ENCODE data around the gene RABL2A. TPM values are rescaled to one million over a fixed set of nuclear protein-coding genes. Genes with fewer than 3 reads are reported as not detected.
A peak's percentile ranks its signal among the peaks of the same experiment; 100 is the strongest.
"Not testable (repeated sequence)": the region's sequence is repeated elsewhere in the genome, so short reads cannot be mapped to it uniquely, and the experiment has no call there.

Gene RABL2A
- total RNA-seq, 2 experiments from 2014 or later = 9.2 TPM

GRCh38 chr2:113632849-113633345 is 5.8 kb downstream of the RABL2A start:
- H3K36me3 Mint-ChIP-seq (ENCODE audit: low read depth); H3K4me1 Mint-ChIP-seq (ENCODE audit: low read depth); H3K27ac Mint-ChIP-seq; intact Hi-C loops (cut with micrococcal nuclease); H3K9me3 Mint-ChIP-seq; CTCF ChIA-PET; H3K4me3 Mint-ChIP-seq; H3K27me3 Mint-ChIP-seq (ENCODE audit: low read depth); DNase-seq: not testable (repeated sequence)

DNA sequence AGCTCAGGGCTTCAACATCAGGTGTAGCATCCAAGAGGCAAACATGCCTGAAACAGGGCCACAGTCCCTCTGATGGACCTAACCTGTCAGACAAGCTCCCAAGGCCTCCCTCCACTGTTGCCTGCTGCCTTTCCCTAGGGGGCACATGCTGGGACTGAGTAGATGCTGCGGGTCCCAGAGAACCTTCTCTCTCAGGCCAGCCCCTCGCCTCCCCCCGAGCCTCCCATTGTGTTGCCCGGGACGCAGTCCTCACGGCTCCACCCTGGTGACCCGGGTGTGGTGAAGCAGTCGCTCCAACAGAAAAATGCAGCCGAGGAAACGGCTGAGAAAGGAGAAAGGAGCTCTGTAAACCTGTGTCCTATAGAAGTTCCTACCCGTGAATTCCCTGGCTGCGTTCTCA is 8.3 kb downstream of the RABL2A start:
- intact Hi-C loops (cut with micrococcal nuclease); H3K27ac Mint-ChIP-seq; H3K9me3 Mint-ChIP-seq; H3K36me3 Mint-ChIP-seq (ENCODE audit: low read depth); CTCF ChIA-PET; H3K4me3 Mint-ChIP-seq; DNase-seq; H3K27me3 Mint-ChIP-seq (ENCODE audit: low read depth); H3K4me1 Mint-ChIP-seq (ENCODE audit: low read depth): not testable (repeated sequence)

GRCh38 chr2:113636226-113636625 is 9.2 kb downstream of the RABL2A start:
- H3K36me3 Mint-ChIP-seq (ENCODE audit: low read depth); H3K4me1 Mint-ChIP-seq (ENCODE audit: low read depth); H3K27me3 Mint-ChIP-seq (ENCODE audit: low read depth); intact Hi-C loops (cut with micrococcal nuclease); CTCF ChIA-PET; H3K4me3 Mint-ChIP-seq; H3K9me3 Mint-ChIP-seq; DNase-seq; H3K27ac Mint-ChIP-seq: not testable (repeated sequence)

DNA sequence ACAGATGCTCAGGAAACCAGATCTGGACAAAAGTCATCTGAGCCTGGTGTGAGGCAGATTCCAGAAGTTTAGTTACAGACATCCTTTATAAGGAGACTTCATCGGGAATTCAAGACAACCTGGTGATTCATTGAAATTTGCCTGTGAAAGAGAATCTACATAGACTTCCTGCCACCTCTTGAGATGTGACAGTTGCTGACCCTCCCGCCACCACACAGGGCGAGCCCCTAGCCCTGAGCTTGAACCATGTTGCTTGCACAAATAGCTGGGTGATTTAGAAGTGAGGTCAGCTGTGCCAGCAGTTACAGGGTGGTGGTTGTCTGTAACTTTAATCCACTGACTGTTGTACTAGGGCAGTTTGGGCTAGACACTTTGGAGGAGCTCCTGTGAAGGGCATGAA is 11.0 kb downstream of the RABL2A start:
- DNase-seq; H3K36me3 Mint-ChIP-seq (ENCODE audit: low read depth); intact Hi-C loops (cut with micrococcal nuclease); CTCF ChIA-PET; H3K27ac Mint-ChIP-seq; H3K4me3 Mint-ChIP-seq; H3K4me1 Mint-ChIP-seq (ENCODE audit: low read depth); H3K27me3 Mint-ChIP-seq (ENCODE audit: low read depth); H3K9me3 Mint-ChIP-seq: not testable (repeated sequence)

DNA sequence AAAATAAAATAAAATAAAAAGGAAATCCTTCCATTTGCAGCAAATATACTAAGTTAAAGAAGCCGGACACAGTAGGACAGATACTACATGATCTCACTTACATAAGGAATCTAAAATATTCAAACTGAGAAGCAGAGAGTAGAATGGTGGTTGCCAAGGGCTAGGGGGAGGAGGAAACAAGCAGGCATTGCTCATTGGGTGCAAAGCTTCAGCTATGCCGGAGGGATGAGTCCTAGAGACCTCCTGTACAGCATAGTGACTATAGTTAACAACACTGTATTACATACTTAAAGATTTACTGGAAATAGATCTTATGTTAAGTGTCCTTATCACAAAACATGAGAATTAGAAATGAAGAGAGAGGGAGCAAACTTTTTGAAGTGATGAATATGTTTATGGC is 19.2 kb downstream of the RABL2A start:
- H3K27ac Mint-ChIP-seq; H3K4me1 Mint-ChIP-seq (ENCODE audit: low read depth); H3K4me3 Mint-ChIP-seq; intact Hi-C loops (cut with micrococcal nuclease); H3K27me3 Mint-ChIP-seq (ENCODE audit: low read depth); CTCF ChIA-PET; H3K9me3 Mint-ChIP-seq; H3K36me3 Mint-ChIP-seq (ENCODE audit: low read depth); DNase-seq: not testable (repeated sequence)

DNA sequence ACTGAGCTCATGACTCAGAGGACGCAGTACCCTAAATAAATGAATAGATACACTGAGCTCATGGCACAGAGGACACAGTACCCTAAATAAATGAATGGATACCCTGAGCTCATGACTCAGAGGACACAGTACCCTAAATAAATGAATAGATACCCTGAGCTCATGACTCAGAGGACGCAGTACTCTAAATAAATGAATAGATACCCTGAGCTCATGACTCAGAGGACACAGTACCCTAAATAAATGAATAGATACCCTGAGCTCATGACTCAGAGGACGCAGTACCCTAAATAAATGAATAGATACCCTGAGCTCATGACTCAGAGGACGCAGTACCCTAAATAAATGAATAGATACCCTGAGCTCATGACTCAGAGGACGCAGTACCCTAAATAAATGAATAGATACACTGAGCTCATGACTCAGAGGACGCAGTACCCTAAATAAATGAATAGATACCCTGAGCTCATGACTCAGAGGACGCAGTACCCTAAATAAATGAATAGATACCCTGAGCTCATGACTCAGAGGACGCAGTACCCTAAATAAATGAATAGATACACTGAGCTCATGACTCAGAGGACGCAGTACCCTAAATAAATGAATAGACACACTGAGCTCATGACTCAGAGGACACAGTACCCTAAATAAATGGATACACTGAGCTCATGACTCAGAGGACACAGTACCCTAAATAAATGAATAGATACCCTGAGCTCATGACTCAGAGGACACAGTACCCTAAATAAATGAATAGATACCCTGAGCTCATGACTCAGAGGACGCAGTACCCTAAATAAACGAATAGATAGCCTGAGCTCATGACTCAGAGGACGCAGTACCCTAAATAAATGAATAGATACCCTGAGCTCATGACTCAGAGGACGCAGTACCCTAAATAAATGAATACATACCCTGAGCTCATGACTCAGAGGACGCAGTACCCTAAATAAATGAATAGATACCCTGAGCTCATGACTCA is 24.1 kb downstream of the RABL2A start:
- H3K36me3 Mint-ChIP-seq (ENCODE audit: low read depth); CTCF ChIA-PET; H3K27ac Mint-ChIP-seq; H3K4me3 Mint-ChIP-seq; intact Hi-C loops (cut with micrococcal nuclease); H3K9me3 Mint-ChIP-seq; H3K4me1 Mint-ChIP-seq (ENCODE audit: low read depth); H3K27me3 Mint-ChIP-seq (ENCODE audit: low read depth); DNase-seq: not testable (repeated sequence)

DNA sequence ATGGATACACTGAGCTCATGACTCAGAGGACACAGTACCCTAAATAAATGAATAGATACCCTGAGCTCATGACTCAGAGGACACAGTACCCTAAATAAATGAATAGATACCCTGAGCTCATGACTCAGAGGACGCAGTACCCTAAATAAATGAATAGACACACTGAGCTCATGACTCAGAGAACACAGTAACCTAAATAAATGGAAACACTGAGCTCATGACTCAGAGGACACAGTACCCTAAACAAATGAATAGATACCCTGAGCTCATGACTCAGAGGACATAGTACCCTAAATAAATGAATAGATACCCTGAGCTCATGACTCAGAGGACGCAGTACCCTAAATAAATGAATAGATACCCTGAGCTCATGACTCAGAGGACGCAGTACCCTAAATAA is 25.5 kb downstream of the RABL2A start:
- CTCF ChIA-PET; H3K27ac Mint-ChIP-seq; DNase-seq; H3K9me3 Mint-ChIP-seq; H3K27me3 Mint-ChIP-seq (ENCODE audit: low read depth); H3K4me1 Mint-ChIP-seq (ENCODE audit: low read depth); H3K4me3 Mint-ChIP-seq; intact Hi-C loops (cut with micrococcal nuclease); H3K36me3 Mint-ChIP-seq (ENCODE audit: low read depth): not testable (repeated sequence)

GRCh38 chr2:113656031-113656624 is 29.1 kb downstream of the RABL2A start:
- H3K4me3 Mint-ChIP-seq = peak overlapping the region; percentile 59
- H3K36me3 Mint-ChIP-seq (ENCODE audit: low read depth); H3K27me3 Mint-ChIP-seq (ENCODE audit: low read depth); H3K4me1 Mint-ChIP-seq (ENCODE audit: low read depth); H3K9me3 Mint-ChIP-seq; H3K27ac Mint-ChIP-seq; CTCF ChIA-PET; intact Hi-C loops (cut with micrococcal nuclease); DNase-seq: not testable (repeated sequence)

GRCh38 chr2:113657735-113658134 is 30.7 kb downstream of the RABL2A start:
- H3K4me3 Mint-ChIP-seq; H3K9me3 Mint-ChIP-seq; H3K36me3 Mint-ChIP-seq (ENCODE audit: low read depth); H3K4me1 Mint-ChIP-seq (ENCODE audit: low read depth); CTCF ChIA-PET; H3K27me3 Mint-ChIP-seq (ENCODE audit: low read depth); H3K27ac Mint-ChIP-seq; intact Hi-C loops (cut with micrococcal nuclease); DNase-seq: not testable (repeated sequence)

DNA sequence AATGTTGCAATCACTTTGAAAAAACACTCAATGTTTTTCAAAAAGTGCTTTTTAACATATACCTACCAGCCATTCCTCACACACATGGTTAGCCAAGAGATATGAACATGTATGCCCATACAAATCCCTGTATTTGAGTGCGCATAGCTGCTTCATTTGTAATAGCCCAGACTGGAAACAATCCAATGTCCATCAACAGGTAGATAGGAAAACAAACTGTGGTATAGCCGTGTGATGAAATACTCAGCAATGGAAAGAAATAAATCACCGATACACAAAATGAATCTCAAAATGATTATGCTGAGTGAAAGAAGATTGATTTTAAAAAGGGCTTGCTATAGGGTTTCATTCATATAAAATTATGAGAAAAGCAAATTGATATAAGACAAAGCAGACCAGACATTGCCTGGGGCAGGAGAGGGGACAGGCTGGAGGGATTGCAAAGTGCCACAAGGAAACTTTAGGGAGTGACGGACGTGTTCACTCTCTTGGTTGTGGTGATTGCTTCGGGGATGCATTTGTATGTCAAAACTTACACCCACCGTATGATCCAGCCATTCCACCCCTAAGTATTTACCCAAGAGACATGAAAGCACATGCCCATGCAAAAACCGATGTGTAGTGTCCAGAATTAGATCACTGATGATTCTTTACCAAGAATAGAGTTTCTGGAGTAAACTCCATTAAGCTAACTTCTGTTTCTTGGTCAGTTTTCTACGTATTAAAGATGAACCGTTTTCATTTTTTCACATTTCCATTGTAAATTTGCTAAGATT is 36.4 kb downstream of the RABL2A start:
- H3K27ac Mint-ChIP-seq; H3K36me3 Mint-ChIP-seq (ENCODE audit: low read depth); DNase-seq; CTCF ChIA-PET; H3K4me3 Mint-ChIP-seq; H3K4me1 Mint-ChIP-seq (ENCODE audit: low read depth); intact Hi-C loops (cut with micrococcal nuclease); H3K27me3 Mint-ChIP-seq (ENCODE audit: low read depth); H3K9me3 Mint-ChIP-seq: not testable (repeated sequence)

- H3K36me3 Mint-ChIP-seq (ENCODE audit: low read depth); CTCF ChIA-PET; intact Hi-C loops (cut with micrococcal nuclease); DNase-seq; H3K4me3 Mint-ChIP-seq; H3K9me3 Mint-ChIP-seq; H3K27me3 Mint-ChIP-seq (ENCODE audit: low read depth); H3K4me1 Mint-ChIP-seq (ENCODE audit: low read depth); H3K27ac Mint-ChIP-seq: not testable (repeated sequence)
These were observed 37.9 kb downstream of the RABL2A start for GRCh38 chr2:113664761-113665533.

- DNase-seq; intact Hi-C loops (cut with micrococcal nuclease); H3K36me3 Mint-ChIP-seq (ENCODE audit: low read depth); H3K27ac Mint-ChIP-seq; H3K4me3 Mint-ChIP-seq; H3K4me1 Mint-ChIP-seq (ENCODE audit: low read depth); H3K27me3 Mint-ChIP-seq (ENCODE audit: low read depth); CTCF ChIA-PET; H3K9me3 Mint-ChIP-seq: not testable (repeated sequence)
These were observed 41.9 kb downstream of the RABL2A start for GRCh38 chr2:113669013-113669412.

Measured in activated naive CD4-positive, alpha-beta T cell treated with anti-CD3 and anti-CD28 coated beads for 36 hours (primary cell).